Thoracic aorta (tissue), 2 donors: Measurements from ENCODE around the gene CHSY1. TPM values are rescaled to one million over a fixed set of nuclear protein-coding genes. Genes with fewer than 3 reads are reported as not detected.
A peak's percentile ranks its signal among the peaks of the same experiment; 100 is the strongest.

Experiments used
- ATAC-seq: fragments of 150-250 bp; one replicate; pipeline ENCODE4 v1.8.0; 2017; ENCODE audit warnings: low read depth; ENCODE audit not compliant: insufficient number of reproducible peaks, low FRiP score
- DNase-seq: peaks from one replicate; pipeline ENCODE4 v3.0.0-alpha.2; 2020; ENCODE audit warnings: low spot score
- H3K27ac ChIP-seq, 2 donors: fragments of 200-600 bp; sonication (generic); 1 replicate in 1 of 2; 2 replicates in 1 of 2; pipeline ENCODE4 v1.5.1; 2016; ENCODE audit warnings: mild to moderate bottlenecking in 2 of 2, moderate library complexity in 2 of 2
- H3K27me3 ChIP-seq: fragments of 200-600 bp; sonication (generic); replicated peaks from 2 replicates; pipeline ENCODE4 v1.6.0; 2016; ENCODE audit warnings: mild to moderate bottlenecking; ENCODE audit not compliant: insufficient read depth
- H3K36me3 ChIP-seq: fragments of 200-600 bp; sonication (generic); one replicate; pipeline ENCODE4 v1.5.1; 2016
- H3K4me1 ChIP-seq, 2 donors: fragments of 200-600 bp; sonication (generic); 1 replicate in 1 of 2; 2 replicates in 1 of 2; pipeline versions ENCODE4 v1.5.1 to v1.6.0; 2016; ENCODE audit warnings: low read depth in 2 of 2, mild to moderate bottlenecking in 1 of 2; ENCODE audit not compliant: control insufficient read depth in 1 of 2
- H3K4me3 ChIP-seq: fragments of 200-600 bp; sonication (generic); 2 replicates; pipeline ENCODE4 v1.5.1; 2016; ENCODE audit warnings: mild to moderate bottlenecking
- H3K9me3 ChIP-seq: fragments of 200-600 bp; sonication (generic); 2 replicates; pipeline ENCODE4 v1.5.1; 2016
- CTCF ChIP-seq: fragments of 200-600 bp; sonication (generic); IDR thresholded peaks from one replicate; pipeline ENCODE4 v1.5.1; 2019; ENCODE audit warnings: antibody characterized with exemption
- total RNA-seq, 2 donors: library from RNA; depleted of rRNA; stranded (reverse); fragments of >200 nt; gene quantifications; one replicate each; pipeline versions ENCODE4 v1.1.0 to v1.2.3, GENCODE V29; 2016

Gene CHSY1
- total RNA-seq, 2 donors from 2014 or later, result 35.7 to 153 TPM

- H3K27me3 ChIP-seq, result no peaks in the 10 kb centered on the region
- no peak overlapping the region for H3K4me3 ChIP-seq
- DNase-seq, result no peak
- no peak overlapping the region for H3K27ac ChIP-seq
- no peaks in the 10 kb centered on the region for H3K36me3 ChIP-seq
- peak; percentile 79 for TF ChIP-seq CTCF
- no peak for ATAC-seq
- peaks cover 0 to under 1% of the 10 kb centered on the region in 2 donors for H3K4me1 ChIP-seq
- H3K9me3 ChIP-seq, result no peaks in the 10 kb centered on the region
Observed at GRCh38 chr15:101258238-101259144, 6.6 kb upstream of the CHSY1 start.

DNA sequence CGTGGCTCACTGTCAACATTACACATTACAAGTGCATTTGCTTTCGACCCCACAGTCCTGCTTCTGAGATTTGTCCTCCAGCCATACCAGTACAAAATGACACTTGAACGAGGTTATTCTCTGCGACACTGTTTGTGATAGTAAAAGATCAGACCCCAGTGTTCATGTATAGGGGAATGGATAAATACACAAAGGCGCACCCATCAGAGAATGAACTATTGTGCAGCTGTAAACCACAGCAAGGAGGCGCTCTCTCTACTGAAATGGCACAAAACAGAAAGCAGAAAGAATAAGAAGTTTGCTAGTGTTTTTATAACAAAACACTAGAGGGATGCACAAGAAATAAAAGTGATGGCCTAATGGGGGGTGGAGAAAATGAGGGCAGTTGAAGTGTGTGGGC, 4.9 kb upstream of the CHSY1 start:
- H3K4me1 ChIP-seq, result peaks cover 0 to 12% of the 10 kb centered on the region in 2 donors
- H3K4me3 ChIP-seq, result no peak overlapping the region
- H3K9me3 ChIP-seq, result no peaks in the 10 kb centered on the region
- ATAC-seq, result no peak
- H3K36me3 ChIP-seq, result no peaks in the 10 kb centered on the region
- TF ChIP-seq CTCF, result no peak
- no peak for DNase-seq
- H3K27ac ChIP-seq, result no peak overlapping the region
- H3K27me3 ChIP-seq, result no peaks in the 10 kb centered on the region

GRCh38 chr15:101255615-101256241, 3.9 kb upstream of the CHSY1 start:
- ATAC-seq (no peak), DNase-seq (no peak)
- no peaks in the 10 kb centered on the region for H3K36me3 ChIP-seq
- no peak overlapping the region for H3K4me3 ChIP-seq
- peaks cover 0 to 12% of the 10 kb centered on the region in 2 donors for H3K4me1 ChIP-seq
- no peaks in the 10 kb centered on the region for H3K9me3 ChIP-seq
- no peak for TF ChIP-seq CTCF
- H3K27me3 ChIP-seq, result no peaks in the 10 kb centered on the region
- no peak overlapping the region for H3K27ac ChIP-seq

DNA sequence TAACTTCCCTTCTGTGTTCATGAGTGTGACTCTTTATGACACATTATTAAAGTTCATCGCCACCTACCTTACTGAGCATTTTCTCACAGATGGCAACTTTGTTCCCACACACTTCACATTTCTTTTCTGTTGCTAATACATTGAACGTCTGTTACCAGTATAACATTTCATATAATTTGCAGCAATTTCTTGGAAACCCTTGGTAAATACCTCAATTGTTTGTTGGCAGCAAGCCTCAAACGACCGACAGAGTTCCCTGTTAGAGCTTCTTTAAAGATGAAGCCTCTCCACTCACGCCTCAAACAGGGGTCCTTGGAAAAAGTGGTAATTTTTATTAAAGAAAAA, 3.2 kb upstream of the CHSY1 start:
- H3K27ac ChIP-seq, result no peak overlapping the region
- ATAC-seq (no peak), DNase-seq (no peak)
- H3K36me3 ChIP-seq, result no peaks in the 10 kb centered on the region
- no peaks in the 10 kb centered on the region for H3K9me3 ChIP-seq
- no peak for TF ChIP-seq CTCF
- no peak overlapping the region for H3K4me3 ChIP-seq
- H3K27me3 ChIP-seq, result no peaks in the 10 kb centered on the region
- H3K4me1 ChIP-seq, result peaks cover 4 to 18% of the 10 kb centered on the region in 2 donors
